ENCODE measurements around the gene ZNF385B.

The ZNF385B gene

DNA sequence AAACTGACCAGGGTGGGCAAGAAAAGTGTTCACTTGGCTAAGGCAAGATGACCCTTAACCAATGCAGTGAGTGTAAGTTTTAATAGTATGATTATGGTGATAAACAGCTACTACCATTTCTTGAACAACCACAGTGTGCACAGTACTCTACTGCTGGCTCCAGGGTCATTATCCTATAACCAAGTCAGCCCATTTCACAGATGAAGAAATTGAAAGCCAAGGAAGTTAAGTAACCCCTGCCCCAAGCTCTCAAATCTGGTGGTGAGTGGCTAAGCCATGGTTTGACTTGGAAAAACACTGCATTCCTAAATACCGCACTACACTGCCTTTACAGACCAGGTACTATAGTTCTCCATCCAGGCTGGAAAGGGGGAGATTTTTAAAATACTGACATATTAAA lies 5.7 kb downstream of the ZNF385B start:
- DNase-seq, result no peak

DNA sequence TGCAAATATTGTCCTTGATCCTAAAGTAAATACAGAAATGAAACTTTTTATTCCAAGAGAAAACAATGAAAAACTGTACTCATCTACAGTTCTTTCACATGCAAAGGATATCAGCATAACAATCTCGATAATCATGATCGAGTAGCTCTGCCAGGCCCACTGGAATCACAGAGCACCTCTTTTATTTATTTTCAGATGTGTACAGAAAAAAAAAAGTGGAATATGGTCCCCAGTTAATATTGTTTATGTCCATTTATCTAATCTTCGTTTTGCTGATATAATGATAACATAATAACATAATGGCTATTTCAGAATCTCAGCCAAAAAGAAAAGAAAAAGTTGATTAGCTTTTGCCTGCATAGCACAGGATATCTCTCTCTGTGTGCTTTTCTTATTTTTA lies 6.5 kb downstream of the ZNF385B start:
- DNase-seq, result no peak

DNA sequence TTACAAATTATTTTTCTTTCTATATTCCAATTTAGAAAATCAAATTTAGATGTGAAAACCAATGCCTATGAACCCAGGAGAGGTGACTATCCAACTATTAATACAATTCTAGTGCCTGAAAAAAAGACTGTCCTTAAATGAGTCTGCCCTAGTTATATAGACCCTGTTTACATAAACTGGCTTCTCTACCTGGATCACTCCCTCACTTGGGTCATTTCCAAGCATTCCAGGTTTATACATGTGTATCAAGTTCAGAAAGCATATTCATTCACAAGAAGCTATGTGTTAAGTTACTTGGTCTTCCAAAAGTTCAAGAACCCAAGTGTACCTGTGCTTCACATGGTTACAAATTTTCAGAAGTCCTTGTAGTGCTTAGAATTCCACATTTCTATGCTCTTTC lies 8.3 kb downstream of the ZNF385B start:
- DNase-seq, result no peak

DNA sequence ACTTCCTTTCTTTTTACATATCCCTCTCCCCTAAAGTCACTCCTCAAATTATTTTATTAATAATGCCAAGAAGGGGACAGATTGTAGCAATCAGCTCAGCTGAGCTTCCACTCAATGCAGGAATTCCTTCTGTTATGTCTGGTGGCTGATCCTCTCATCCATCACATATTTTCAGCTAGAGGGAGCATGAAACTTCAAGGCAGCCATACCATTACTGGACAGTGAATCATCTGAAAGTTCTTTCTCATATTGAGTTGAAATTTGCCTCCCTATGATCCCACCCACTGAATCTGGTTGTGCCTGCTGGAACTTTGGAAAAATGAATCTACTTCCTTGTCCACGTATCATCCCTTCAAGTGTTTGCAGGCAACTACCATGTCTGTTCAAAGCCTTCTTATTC lies 11.2 kb downstream of the ZNF385B start:
- no peak for DNase-seq

GRCh38 chr2:179849719-179850118 lies 11.7 kb downstream of the ZNF385B start:
- no peak for DNase-seq

DNA sequence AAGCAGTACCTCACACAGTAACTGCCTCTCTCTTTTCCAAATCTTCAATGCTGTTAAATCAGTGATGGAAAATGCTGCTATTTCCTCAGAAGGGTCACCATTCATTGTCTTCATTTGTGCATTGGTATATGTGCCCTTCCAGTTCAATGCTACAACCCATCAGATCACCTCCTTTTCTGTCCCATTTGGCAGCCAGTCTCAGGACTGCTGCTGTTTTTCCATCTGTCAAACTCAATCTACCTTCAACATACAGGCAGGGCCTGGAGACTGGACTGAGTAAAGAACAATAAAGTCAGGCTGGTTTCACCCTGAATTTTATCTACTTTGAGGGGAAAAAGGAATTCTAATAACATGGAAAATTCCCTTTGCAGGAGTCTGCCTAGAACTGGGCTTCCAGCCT lies 17.9 kb downstream of the ZNF385B start:
- DNase-seq, result no peak

DNA sequence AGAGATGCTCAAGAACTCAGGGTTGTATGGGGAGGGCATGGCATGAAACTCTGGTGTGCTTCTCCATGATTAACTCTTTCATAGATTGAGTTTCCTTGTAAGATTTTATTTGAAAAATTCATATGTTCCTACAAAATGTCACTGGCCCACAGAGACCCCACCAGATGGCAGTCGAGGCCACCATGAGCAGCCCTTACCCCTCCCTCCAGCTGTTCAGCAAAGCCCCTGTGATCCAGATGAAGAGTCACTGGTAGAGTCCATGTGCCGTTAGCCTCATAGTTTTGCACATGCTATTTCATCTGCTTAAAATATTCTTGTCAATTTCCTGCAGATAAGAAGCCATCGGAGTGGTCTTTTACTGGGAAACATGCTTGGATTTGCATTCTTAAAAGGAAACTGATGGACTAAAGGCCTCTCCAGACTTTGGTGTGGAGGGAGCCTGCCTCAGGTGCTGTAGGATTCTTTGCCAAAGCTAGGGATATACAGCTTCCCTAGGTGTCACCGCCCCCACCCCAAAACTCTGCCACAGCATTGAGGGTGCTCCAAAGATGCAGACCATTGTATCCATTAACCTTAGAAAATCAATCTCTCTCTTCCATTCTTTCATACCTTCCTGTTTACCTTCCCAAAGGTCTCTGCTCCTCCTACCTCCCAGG lies 18.8 kb downstream of the ZNF385B start:
- DNase-seq, result no peak

GRCh38 chr2:179840840-179841239 lies 20.6 kb downstream of the ZNF385B start:
- no peak for DNase-seq

DNA sequence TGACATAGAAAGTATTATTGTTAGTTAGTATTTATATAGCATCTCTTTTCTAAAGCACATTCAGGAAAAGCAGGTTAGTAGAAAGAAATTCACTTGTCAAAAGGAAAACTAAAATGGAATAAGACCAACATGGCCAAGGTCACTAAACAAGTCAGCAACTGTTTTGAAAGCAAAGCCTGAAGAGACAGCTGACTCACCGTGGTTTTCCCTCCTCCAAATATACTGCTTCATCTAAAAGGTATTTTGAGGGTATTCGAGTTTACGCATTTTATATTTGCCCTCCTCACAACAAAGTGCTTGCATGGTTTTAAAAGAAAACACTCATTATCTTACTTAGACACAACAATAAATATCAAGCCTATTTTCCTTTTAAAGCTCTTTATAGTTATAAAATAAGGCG lies 24.0 kb downstream of the ZNF385B start:
- no peak for DNase-seq

GRCh38 chr2:179830043-179830787 lies 31.2 kb downstream of the ZNF385B start:
- no peak for DNase-seq

DNA sequence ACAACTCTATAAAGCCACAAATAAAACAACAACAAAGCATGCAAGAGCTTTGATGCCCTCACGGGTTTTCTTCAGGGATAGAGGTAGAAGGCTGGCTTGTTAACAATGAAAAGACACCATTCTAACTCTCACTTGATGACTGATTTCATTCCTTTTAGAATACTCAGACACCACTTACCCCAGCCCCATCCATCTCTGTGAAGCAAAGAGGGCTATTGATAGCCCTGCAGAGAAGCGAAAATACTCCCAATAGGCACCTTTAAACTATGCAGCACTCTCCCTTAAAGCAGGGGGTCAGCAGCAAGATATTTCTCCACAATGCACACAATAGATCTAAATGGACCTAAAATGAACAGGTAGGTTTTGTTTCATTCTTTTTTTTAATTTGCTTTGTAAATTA lies 35.1 kb downstream of the ZNF385B start:
- no peak for DNase-seq

GRCh38 chr2:179825494-179825893 lies 35.9 kb downstream of the ZNF385B start:
- no peak for DNase-seq

DNA sequence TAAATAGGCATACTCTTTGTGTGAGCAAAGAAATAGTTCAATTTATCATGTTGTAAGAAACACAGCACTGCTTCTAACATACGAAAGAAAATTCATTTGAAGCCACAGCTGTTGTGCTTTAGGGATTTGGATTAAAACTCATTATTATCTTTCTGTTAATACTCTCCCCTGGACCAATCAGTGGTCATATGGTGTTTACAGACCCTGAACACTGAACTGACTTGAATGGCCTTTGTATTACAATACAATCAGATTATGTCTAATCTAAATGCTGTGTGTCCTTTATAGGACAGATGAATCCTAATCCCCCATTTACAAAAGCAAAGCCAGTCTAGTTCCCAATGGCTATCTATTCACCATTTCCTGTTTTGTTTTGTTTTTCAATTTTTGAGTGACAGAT lies 36.5 kb downstream of the ZNF385B start:
- no peak for DNase-seq

- no peak for DNase-seq
These were observed 38.9 kb downstream of the ZNF385B start for GRCh38 chr2:179822540-179822939.

GRCh38 chr2:179818546-179818945 lies 42.9 kb downstream of the ZNF385B start:
- DNase-seq, result no peak

DNA sequence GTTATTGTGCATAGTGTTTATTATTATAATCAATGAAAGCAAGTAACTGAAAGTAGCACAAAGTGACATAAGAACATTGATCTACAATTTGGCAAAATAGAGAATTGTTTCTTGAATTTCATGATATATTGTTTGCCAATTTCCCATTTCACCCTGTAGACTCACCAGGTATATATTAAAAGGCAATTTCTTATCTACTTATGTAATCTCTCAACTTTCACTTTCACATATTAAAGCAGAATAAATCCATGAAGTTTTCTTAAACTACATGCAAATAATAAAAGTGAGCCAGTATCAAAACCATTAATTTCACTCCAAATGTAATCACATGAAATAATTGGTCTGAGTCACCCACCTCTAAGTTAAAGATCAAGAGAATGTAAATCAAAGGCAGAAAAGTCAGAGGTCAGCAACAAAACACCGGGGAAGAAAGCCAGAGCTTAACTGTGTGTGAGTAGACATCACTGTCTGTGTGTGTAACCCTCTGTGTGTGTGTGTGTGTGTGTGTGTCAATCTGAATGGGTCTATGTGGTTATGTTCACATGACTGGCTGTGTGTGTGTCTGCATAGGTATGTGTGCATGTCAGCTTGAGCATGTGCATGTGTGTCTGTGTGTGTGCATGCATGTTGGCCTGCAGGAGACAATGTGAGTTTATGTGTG lies 44.1 kb downstream of the ZNF385B start:
- DNase-seq, result no peak

DNA sequence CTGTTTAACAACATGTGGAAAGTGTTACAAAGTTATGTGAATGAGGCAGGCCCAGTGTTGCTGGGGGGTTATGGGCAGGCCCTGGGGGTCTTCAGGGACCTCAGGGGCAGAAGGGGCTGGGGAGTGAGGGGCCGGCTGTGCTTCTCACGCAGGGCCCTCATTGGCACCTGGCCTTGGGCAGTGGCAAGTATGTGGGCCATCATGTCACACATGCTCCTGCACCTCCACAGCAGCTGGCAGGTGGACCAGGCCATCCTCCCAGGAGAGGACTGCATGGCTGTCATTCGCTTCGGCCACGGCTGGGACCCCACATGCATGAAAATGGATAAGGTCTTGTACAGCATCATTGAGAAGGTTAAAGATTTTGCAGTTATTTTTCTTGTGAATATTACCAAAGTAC lies 47.4 kb downstream of the ZNF385B start:
- DNase-seq, result no peak

DNA sequence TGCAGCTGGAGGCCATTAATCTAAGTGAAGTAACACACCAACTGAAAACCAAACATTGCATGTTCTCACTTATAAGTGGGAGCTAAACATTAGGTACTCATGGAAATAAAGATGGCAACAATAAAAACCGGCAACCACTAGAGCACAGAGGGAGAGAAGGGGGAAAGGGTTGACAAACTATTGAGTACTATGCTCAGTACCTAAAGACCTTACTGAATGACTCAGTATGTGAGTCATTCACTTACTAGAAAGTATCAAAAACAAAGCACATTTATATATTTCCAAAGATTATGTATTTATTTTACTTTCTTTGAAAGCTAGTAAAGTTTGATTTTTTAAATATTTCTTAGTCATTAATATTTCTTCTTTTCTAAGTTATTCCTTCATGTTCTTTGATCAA lies 48.9 kb downstream of the ZNF385B start:
- DNase-seq, result no peak

- no peak for DNase-seq
These were observed 50.4 kb downstream of the ZNF385B start for GRCh38 chr2:179811042-179811441.

DNA sequence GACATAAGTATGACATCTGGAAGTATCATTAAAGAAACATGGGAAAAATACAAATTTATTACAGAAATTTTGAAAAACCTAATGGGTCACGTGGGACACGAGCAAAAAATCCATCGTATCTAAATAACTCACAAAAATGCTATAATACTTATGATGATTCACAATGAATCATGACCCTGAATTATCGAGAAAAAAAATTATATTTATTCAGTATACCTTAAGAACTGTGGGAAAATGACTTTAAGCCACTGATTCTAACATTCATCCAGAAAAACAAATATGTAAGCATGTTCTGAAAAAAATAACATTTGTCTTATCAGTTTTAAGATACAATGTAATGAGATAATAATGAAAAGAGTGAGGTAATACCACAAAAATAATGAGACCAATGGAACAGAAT lies 51.8 kb downstream of the ZNF385B start:
- DNase-seq, result no peak

GRCh38 chr2:179805001-179805400 lies 56.4 kb downstream of the ZNF385B start:
- DNase-seq, result no peak

GRCh38 chr2:179804206-179804605 lies 57.2 kb downstream of the ZNF385B start:
- no peak for DNase-seq

DNA sequence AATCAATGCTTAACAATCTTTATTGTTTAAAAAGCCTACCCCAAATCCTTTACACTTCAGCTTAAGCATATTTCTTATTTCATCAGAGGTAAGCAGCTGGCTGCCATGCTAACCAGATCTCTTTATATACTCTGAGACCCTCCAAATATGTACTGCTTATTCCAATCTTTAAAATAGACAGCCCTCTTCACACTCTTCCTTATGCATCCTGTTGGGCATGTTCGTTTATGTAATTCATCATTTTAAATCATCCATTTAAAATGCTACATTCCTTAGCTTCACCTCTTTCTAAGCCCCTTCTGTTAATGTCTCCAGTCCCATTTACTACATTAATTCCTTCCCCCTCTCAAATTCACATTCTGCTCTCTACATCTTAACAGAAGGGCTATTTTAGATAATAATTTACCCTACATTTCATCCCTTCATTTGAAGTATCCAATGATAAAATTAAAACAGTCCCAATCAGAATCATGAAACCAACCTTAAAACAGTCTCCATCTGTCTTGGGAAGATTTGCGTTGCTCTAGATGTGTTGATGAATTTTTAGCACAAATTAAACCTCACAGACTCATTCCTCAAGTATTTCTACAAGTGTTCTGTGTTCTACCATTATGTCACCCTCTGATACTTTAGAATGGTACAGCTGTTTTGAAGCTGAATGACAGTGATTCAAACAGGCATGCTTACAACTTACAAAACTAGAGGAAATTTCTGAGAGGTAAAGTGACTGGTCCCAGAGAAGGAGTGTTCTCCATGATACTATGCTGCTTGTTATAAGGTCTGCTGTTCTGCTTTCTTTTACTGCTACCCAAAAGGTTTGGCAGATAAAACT lies 59.1 kb downstream of the ZNF385B start:
- DNase-seq, result no peak
